Measurements from ENCODE around the gene SLC7A1. TPM values are rescaled to one million over a fixed set of nuclear protein-coding genes. Genes with fewer than 3 reads are reported as not detected.

SLC7A1 gene
- total and polyA plus RNA-seq, 12 donors: 3.8 to 29.2 (median 17.4) TPM

DNA sequence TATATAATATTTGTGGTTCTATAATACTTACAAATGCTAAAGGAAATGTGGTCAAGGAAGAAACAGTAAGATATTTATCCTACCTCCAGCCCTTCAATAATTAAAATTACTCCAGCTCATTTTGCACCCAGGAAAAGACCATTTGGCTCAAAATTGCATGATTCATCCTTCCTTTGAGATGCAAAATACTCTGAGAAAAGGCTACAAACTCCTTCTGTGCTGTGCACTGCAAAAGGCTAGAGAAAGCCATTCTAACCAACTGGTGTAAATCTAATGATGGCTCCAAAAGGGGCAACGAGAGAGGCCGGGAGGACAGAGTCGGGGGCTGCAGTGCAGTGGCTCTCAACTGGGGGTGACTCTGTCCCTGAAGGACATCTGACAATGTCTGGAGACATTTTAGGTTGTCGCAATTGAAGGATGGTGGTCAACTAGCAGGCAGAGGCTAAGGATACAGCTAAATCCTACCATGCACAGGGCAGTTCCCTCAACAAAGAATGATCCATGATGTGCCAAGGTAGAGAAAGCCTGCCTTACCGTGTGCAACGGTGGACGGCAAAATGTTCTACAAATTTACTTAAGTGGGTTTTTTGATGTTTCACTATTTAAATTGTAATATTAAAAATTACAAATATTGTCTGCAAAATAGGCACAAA, 32.6 kb downstream of the SLC7A1 start:
- ATAC-seq (no peak), DNase-seq (no peak)
- H3K9me3 ChIP-seq: no peaks in the 10 kb centered on the region
- WGBS, 2 donors: 96 to 98% methylated on average over 7 of the region's 7 CpGs
- peaks cover 0 to 14% (median 5%) of the 10 kb centered on the region in 9 donors for H3K4me1 ChIP-seq
- no peak overlapping the region for H3K4me3 ChIP-seq
- no peak overlapping the region for H3K27ac ChIP-seq
- no peaks in the 10 kb centered on the region for H3K36me3 ChIP-seq
- intact Hi-C loops (cut with DNase I): no loop called here
- H3K27me3 ChIP-seq: no peaks in the 10 kb centered on the region
- no peak for TF ChIP-seq CTCF (IDR thresholded peaks at IDR 0.05)

GRCh38 chr13:29561918-29562317, 33.6 kb downstream of the SLC7A1 start:
- Histone ChIP-seq H3K4me1 (peaks cover 0 to 14% (median 5%) of the 10 kb centered on the region in 9 donors), H3K27me3 (no peaks in the 10 kb centered on the region), H3K36me3 (no peaks in the 10 kb centered on the region), H3K9me3 (no peaks in the 10 kb centered on the region), H3K27ac (no peak overlapping the region), H3K4me3 (no peak overlapping the region)
- ATAC-seq: no peak
- DNase-seq: no peak
- no peak for TF ChIP-seq CTCF (IDR thresholded peaks at IDR 0.05)
- 56 to 64% methylated on average over 6 of the region's 6 CpGs for WGBS, 2 donors
- intact Hi-C loops (cut with DNase I): no loop called here

DNA sequence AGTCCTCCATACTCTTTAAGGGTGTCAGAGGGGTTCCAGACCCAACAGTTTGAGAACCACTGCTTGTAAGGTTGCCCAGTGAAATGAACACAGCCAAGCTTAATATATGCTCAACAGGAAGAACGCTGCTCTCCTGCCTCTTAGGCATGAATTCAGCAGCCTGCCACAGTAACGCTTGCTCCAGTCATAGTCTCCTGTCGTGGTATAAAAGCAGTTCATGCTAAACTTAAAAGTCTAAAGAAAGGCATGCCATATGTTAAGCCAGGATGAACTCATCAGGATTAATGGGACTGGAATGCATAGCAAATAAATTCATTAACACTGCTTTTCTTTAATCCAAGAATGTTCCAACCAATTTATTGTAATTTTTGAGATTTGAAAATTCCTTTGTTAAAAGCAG, 38.7 kb downstream of the SLC7A1 start:
- H3K4me1 ChIP-seq: no peaks in the 10 kb centered on the region
- H3K9me3 ChIP-seq: no peaks in the 10 kb centered on the region
- intact Hi-C loops (cut with DNase I): no loop called here
- WGBS, 2 donors: 90 to 92% methylated on average over 3 of the region's 3 CpGs
- no peaks in the 10 kb centered on the region for H3K27me3 ChIP-seq
- H3K27ac ChIP-seq: no peak overlapping the region
- DNase-seq (no peak), ATAC-seq (no peak)
- no peak for TF ChIP-seq CTCF (IDR thresholded peaks at IDR 0.05)
- no peak overlapping the region for H3K4me3 ChIP-seq
- H3K36me3 ChIP-seq: peaks cover 0 to 18% (median 0%) of the 10 kb centered on the region in 9 donors

- Histone ChIP-seq H3K9me3 (no peaks in the 10 kb centered on the region), H3K4me3 (no peak overlapping the region), H3K36me3 (peaks cover 0 to 48% (median 3%) of the 10 kb centered on the region in 9 donors), H3K4me1 (peaks cover 0 to 16% (median 6%) of the 10 kb centered on the region in 9 donors), H3K27me3 (no peaks in the 10 kb centered on the region), H3K27ac (no peak overlapping the region)
- TF ChIP-seq CTCF (IDR thresholded peaks at IDR 0.05): no peak
- no peak for ATAC-seq
- 97 to 98% methylated on average over 6 of the region's 6 CpGs for WGBS, 2 donors
- intact Hi-C loops (cut with DNase I): no loop called here
- DNase-seq: no peak
These were observed 44.3 kb downstream of the SLC7A1 start for GRCh38 chr13:29551214-29551613.
